AG09319 (cell line): ENCODE measurements around the gene STOML3.

Source experiments
- DNase-seq: peaks from one replicate; pipeline ENCODE4 v3.0.0-alpha.2; 2010; ENCODE audit warnings: low read depth; ENCODE audit errors: extremely low read depth
- TF ChIP-seq, protein P1 (sequence below): IDR thresholded peaks from 2 replicates; pipeline ENCODE4 v1.5.1; 2011; ENCODE audit warnings: low read depth, mild to moderate bottlenecking, inconsistent platforms, low read length, moderate library complexity

STOML3 gene, protein sequence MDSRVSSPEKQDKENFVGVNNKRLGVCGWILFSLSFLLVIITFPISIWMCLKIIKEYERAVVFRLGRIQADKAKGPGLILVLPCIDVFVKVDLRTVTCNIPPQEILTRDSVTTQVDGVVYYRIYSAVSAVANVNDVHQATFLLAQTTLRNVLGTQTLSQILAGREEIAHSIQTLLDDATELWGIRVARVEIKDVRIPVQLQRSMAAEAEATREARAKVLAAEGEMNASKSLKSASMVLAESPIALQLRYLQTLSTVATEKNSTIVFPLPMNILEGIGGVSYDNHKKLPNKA

DNA sequence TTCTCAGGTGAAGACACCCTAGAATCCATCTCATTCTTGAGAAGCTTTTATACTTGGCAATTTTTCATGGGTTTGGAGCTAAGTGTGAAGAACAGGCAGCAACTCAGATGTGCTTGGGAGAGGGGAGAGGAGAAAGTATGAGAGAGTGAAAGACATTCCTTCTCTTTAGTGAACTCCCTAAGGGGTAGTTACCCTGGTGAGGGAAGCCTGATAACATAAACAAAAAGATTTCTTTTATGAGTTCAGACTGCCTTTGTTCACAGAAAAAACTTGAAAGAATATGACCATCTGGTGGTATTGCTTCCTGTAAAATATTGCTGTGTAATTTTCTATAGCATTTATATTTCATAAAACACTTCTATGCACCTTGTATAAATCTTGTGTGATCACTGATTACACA is at the start of gene STOML3:
Gene STOML3 (minus strand): TSS at position 139 of the 400 bp plus-strand sequence. CDS start 110 bp downstream, at position 29.
- TF ChIP-seq, protein P1, sequence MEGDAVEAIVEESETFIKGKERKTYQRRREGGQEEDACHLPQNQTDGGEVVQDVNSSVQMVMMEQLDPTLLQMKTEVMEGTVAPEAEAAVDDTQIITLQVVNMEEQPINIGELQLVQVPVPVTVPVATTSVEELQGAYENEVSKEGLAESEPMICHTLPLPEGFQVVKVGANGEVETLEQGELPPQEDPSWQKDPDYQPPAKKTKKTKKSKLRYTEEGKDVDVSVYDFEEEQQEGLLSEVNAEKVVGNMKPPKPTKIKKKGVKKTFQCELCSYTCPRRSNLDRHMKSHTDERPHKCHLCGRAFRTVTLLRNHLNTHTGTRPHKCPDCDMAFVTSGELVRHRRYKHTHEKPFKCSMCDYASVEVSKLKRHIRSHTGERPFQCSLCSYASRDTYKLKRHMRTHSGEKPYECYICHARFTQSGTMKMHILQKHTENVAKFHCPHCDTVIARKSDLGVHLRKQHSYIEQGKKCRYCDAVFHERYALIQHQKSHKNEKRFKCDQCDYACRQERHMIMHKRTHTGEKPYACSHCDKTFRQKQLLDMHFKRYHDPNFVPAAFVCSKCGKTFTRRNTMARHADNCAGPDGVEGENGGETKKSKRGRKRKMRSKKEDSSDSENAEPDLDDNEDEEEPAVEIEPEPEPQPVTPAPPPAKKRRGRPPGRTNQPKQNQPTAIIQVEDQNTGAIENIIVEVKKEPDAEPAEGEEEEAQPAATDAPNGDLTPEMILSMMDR: no peak
- DNase-seq: no peak

DNA sequence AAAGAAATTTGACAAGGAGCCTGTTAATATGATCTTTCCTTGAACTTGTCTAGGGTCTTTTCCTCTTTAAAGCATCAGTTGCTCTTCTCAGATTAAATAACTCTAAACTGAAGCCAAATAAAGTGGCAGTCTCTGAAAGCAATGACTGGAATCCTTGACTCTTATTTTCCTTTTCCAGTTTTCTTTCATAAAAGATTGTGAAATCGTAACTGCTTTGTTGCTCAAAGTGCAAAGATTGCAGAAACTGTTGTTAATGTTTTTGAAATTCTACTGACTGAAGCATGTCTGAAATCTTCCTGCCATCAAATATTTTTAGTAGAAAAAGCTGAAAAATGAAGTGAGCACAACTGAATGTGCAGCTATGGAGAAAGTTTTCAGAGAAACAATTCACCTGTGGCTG is 49.6 kb upstream of the STOML3 start:
- TF ChIP-seq, protein P1: no peak

DNA sequence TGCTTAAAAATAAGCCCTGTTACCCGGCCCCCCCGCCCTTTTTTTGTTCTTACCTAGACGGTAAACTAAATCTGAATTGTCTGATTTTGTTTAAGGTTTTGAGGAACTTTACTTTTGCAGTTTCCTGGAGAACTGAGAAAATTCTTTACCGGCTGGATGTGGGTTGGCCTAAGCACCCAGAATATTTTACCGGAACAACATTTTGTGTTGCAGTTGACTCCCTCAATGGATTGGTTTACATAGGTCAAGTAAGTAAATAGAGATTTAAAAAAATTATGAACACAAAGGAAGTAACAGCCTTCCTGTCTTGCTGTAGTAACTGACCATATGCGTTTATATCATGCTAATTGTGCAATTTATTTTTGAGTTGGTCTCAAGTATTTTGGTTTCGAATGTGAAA is 48.4 kb upstream of the STOML3 start:
- DNase-seq: no peak
- TF ChIP-seq, protein P1: no peak

More for the DNA sequence above, 49.6 kb upstream of the STOML3 start:
- DNase-seq: no peak

DNA sequence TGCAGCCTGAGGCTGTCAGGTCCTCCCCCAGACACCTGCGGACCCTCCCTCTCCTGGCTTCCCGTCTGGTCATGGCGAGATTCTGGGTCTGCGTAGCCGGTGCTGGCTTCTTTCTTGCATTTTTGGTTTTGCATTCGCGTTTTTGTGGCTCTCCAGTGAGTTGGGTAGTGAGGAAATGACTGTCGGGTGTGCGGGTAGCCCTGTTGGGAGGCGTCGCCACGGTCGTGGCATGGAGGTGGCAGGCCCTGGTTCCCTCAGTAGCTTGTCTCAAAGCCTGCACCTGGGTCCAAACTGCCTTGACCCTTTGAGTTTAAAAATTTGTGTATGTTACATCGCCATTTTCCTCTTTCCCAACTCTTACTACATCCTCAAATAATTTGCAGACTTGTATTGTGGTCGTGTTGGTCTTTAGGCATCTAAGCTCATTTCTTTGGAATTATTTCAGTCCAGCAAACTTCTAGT is 48.0 kb upstream of the STOML3 start:
- TF ChIP-seq, protein P1: no peak
- DNase-seq: no peak

DNA sequence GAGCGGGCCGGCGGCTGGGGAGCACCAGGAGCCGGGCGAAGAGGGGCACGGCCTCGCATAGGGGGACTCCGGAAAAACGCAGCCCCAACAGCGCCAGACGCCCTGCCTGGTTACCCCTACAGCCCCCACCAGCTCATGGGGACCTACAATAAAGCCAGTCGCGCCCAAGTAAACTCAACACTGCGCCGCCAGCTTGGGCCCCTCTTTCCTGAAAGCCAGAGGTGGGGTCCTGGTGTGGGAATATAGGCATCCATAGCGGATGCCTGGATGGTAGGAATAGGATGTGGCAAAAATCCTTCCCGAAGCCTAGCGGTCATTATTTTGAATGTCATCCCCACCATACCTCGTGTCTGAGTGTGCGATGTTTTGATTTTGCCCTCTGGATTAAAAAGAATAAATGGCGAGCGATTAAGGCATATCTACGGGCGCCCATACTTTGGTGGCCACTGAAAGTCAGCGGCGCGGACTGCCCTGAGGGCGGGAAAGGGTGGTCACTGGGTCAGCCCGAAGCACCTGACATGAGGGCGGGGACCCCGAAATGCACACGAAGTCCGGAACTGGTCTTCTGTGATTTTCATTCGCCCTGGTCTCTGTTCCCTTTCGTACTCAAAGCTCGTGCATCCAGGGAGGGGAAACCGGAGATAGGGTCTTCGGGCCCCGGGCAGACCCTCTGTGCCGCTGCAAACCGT is 47.4 kb upstream of the STOML3 start, which contains the start of the genes NHLRC3 and PROSER1:
Gene NHLRC3 (plus strand): TSS at position 577 of the 689 bp plus-strand sequence. CDS start 184 bp downstream, outside the sequence.
Gene PROSER1 (minus strand): TSS at position 210 of the 689 bp plus-strand sequence. CDS start 847 bp downstream, outside the sequence.
- DNase-seq: peak; percentile 88
- TF ChIP-seq, protein P1: no peak

DNA sequence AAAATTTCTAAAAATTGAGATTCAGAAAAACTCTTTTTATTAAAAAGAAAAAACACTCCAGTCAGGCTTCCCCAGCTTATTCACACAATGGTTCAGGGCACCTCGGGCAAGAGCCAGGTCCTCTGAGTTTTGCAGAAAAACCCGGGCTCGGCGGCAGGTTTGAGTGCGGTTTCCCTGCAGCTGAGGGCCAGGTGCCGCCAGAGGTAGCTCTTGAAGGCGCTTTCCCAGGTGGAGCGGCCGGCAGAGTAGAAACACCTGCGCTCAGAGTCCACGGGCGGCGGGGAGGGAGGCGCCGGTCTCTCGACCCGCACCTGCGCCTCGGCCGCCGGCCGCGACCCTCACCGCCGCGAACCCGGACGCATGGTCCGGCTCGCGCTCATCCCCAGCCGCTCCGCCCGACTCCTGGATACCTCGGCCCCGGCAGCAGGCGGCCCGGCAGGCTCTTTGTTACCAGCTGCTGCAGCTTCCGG is 46.8 kb upstream of the STOML3 start:
- DNase-seq: no peak

More for the DNA sequence above, 46.8 kb upstream of the STOML3 start:
- TF ChIP-seq, protein P1: no peak
